GM18519 (cell line): ENCODE data around the gene CALHM5.

ENCODE experiments used
- ATAC-seq: cut with Tn5 transposase; IDR thresholded peaks from one replicate; pipeline ENCODE4 v1.9.1; 2021; ENCODE audit warnings: mild to moderate bottlenecking, moderate library complexity; ENCODE audit not compliant: unreplicated experiment, low FRiP score

Gene CALHM5

GRCh38 chr6:116500969-116501433 is 10.4 kb upstream of the CALHM5 start:
- ATAC-seq: no peak

- ATAC-seq: no peak
Observed at GRCh38 chr6:116507324-116507723, 4.1 kb upstream of the CALHM5 start.

DNA sequence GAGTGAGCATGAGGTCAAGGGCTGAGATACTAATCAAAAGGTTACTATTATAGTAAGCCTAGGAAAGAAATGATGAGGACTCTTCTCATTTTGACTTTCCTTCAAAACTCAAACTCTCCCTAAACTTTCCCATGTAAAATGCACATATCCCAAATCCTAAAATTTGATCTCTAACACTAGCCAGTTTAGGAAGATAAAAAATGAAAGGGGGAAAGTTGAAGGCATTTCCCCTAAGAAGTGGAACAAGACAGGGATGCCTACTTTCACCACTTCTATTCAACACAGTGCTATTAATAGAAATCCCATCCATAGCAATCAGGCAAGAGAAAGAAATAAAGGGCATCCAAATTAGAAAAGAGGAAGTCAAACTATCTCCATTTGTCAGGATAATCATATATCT is 2.9 kb upstream of the CALHM5 start:
- ATAC-seq: no peak

GRCh38 chr6:116512111-116512559 is 696 bp downstream of the CALHM5 start:
- peak; percentile 59 for ATAC-seq

DNA sequence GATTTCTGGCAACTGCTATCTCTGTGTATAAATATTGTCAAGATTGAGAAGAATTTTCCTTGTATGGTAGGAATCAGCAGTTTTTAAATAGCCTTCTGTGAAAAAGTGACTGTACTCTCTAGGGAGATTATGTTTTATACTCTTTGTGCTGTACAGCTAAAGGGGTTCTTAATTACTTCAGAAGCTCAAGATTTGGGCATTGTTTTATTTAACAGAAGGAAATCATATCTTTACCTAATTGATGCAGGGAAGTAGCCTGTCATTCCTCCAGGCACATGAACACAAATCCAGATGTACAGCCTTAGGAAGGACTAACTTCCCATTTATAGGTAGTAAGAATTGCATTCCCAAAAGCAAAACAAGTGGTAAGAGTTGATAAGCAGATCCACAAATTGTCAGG is 1.3 kb downstream of the CALHM5 start:
- no peak for ATAC-seq

GRCh38 chr6:116513224-116513875 is 1.9 kb downstream of the CALHM5 start:
- no peak for ATAC-seq

- ATAC-seq: no peak
Observed at GRCh38 chr6:116514111-116514510, 2.7 kb downstream of the CALHM5 start.

DNA sequence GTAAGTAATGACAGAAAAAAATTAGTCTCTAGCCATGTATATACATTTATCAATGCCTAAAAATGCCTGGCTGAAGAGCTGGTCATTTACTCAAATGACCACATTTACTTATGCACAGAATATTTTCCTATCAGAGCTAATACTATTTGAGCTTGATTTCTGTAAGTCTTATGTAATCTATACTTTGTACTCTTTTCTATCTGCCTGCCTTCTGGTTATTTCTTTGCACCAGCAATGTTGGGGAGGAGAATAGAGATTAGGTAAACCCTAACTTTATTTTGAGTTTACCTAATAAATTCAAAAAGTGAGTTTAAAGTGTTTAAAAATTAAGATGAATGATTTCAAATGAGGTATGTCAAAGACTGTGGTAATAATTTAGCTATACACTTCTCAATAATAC is 3.7 kb downstream of the CALHM5 start:
- no peak for ATAC-seq

DNA sequence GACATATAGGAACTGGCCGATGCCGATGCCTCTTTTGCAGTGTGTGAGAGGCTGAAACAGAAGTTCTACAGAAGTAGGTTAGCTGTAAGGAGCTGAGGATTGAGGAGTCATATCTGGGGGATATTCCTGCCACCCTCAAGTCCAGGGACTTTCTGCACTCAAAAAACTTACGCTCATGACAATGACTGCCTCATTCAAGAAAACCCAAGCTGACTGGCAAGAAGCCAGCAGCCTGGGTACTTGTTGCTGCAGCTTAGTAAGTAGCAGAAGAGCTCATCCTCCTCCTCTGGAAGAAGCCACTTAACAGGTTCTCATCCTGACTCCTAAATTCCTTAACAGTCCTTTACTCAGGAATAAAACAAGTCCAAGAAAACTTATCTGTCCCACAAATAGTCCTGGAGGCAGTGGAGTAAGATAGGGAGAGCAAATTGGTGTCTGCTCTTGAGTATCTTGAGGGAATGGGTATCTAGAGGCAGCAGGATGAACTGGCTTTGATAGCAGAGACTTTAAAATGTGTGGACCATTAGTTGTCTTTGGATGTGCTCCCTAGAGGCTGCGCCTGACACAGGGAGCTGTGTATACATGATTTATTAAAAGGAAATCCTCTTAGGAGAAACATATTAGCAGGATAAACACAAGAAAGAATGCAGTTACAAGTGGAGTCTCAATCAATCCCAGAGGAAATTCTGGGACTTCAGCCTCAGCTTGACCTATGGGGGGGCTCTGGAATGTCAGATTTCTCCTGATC is 7.4 kb downstream of the CALHM5 start:
- no peak for ATAC-seq

GRCh38 chr6:116522896-116523295 is 11.5 kb downstream of the CALHM5 start:
- ATAC-seq: no peak

GRCh38 chr6:116524236-116524635 is 12.8 kb downstream of the CALHM5 start:
- no peak for ATAC-seq

DNA sequence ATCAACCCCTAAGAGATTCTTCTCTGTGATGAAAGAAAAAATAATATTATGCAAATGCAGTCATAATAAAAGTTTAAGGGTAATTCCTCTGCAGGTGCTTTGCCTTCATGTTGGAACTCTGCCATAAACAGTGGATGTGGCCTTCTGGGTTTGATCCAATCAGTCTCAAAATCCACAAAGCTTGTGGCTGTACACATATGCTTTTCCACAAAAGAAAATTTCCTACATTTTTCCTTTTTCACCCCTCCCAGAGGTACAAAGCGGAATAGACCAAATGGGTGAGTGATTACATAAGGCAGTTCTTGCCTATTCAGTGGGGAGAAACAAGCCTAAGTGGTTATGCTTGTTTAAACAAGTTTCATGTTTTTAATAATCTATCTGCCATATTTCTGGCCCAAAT is 16.7 kb downstream of the CALHM5 start:
- no peak for ATAC-seq

DNA sequence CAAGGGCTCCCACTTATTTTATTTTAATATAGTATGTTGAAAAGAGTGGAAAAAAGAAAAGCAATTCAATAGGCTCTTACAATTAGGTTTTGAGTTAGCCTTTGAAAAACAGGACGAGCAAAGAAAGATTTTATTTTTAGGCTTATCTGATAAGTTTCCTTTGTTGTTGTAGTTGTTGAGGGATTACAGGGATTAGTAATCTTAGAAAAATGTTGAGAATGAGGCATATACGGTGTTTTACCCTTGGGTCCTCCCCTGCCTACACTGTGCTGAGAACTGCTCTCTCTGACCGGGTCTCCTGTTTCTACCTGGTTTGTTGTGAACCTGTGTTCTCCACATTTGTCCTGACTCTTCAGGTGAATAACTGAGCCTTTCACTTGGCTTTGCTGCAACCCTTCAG is 17.3 kb downstream of the CALHM5 start:
- ATAC-seq: no peak

- ATAC-seq: no peak
Observed at GRCh38 chr6:116529466-116530290, 18.2 kb downstream of the CALHM5 start.

GRCh38 chr6:116530436-116530835 is 19.0 kb downstream of the CALHM5 start:
- ATAC-seq: no peak

GRCh38 chr6:116531675-116532570 is 20.5 kb downstream of the CALHM5 start:
- peak; percentile 77 for ATAC-seq

GRCh38 chr6:116533233-116533957 is 22.0 kb downstream of the CALHM5 start:
- ATAC-seq: no peak

DNA sequence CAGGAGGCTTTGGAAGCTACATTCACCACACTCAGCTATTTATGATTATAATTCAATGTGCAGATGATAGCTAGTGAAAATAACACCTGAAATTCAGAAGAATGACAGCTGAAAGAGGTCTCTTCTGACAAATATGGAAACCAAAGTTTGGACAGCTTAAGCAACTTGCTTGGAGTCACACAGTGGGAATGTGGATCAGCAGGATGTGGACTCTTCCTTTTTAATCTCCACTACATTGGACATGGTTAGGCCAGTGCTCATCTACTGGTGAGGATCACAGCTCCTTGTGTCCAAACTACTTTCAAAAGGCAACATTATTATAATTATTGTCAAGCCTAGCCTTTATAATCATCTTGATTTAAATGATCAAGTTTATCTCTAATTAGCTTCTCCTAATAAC is 23.7 kb downstream of the CALHM5 start:
- no peak for ATAC-seq

GRCh38 chr6:116536216-116536621 is 24.8 kb downstream of the CALHM5 start:
- peak; percentile 59 for ATAC-seq
